SH-SY5Y (cell line): Measurements from ENCODE around the gene MLXIPL.

ENCODE experiments used
- GATA2 ChIP-seq: IDR thresholded peaks from 2 replicates; pipeline ENCODE4 v1.6.1; 2011; ENCODE audit warnings: mild to moderate bottlenecking, low read depth, low read length
- GATA3 ChIP-seq: IDR thresholded peaks from 2 replicates; pipeline ENCODE4 v1.6.1; 2011; ENCODE audit warnings: low read depth, mild to moderate bottlenecking, low read length, moderate library complexity

GRCh38 chr7:73570521-73570920 lies 53.8 kb downstream of the MLXIPL start:
- TF ChIP-seq GATA3: no peak
- TF ChIP-seq GATA2: no peak
